Tibial nerve (tissue), 4 donors: Measurements from ENCODE around the gene FAM227B. TPM values are rescaled to one million over a fixed set of nuclear protein-coding genes. Genes with fewer than 3 reads are reported as not detected.

Experiments used
- DNase-seq, 2 donors: peaks; one replicate each; pipeline ENCODE4 v3.0.0-alpha.2; 2019; ENCODE audit warnings: low spot score in 2 of 2
- H3K27ac ChIP-seq, 4 donors: fragments of 200-600 bp; sonication (generic) in 3 of 4; one replicate each; pipeline ENCODE4 v1.5.1; 2017 to 2019; ENCODE audit warnings: mild to moderate bottlenecking in 1 of 4
- H3K27me3 ChIP-seq, 2 donors: fragments of 200-600 bp; sonication (generic) in 1 of 2; one replicate each; pipeline versions ENCODE4 v1.5.1 to v1.6.0; 2017 to 2019
- H3K36me3 ChIP-seq, 3 donors: fragments of 200-600 bp; sonication (generic); one replicate each; pipeline ENCODE4 v1.5.1; 2018 to 2019
- H3K4me1 ChIP-seq, 4 donors: fragments of 200-600 bp; sonication (generic) in 3 of 4; one replicate each; pipeline ENCODE4 v1.5.1; 2017 to 2019
- H3K4me3 ChIP-seq, 4 donors: fragments of 200-600 bp; sonication (generic) in 3 of 4; one replicate each; pipeline ENCODE4 v1.5.1; 2017 to 2019; ENCODE audit warnings: mild to moderate bottlenecking in 1 of 4, moderate library complexity in 1 of 4
- H3K9me3 ChIP-seq, 4 donors: fragments of 200-600 bp; sonication (generic) in 3 of 4; one replicate each; pipeline ENCODE4 v1.5.1; 2017 to 2019
- CTCF ChIP-seq, 5 experiments: fragments of 200-600 bp in 3 of 5; fragments of 450-650 bp in 2 of 5; sonication (generic) in 3 of 5; IDR thresholded peaks; one replicate each; pipeline ENCODE4 v1.5.1; 2016 to 2019; ENCODE audit warnings: antibody characterized with exemption in 5 of 5, mild to moderate bottlenecking in 3 of 5, moderate library complexity in 2 of 5
- EP300 ChIP-seq, 2 donors: sonication (generic); formaldehyde crosslinking; IDR thresholded peaks; one replicate each; pipeline ENCODE4 v1.6.1; 2017; ENCODE audit warnings: antibody characterized with exemption in 2 of 2, mild to moderate bottlenecking in 1 of 2
- POLR2A ChIP-seq, 2 donors: fragments of 450-650 bp; IDR thresholded peaks; one replicate each; pipeline ENCODE4 v1.6.1; 2017; ENCODE audit warnings: antibody characterized with exemption in 2 of 2, mild to moderate bottlenecking in 2 of 2, moderate library complexity in 2 of 2
- WGBS, 2 donors: methylation state at CpG; one replicate each; pipeline ENCODE4 v1.1.5; 2018; 5-methylcytosine and 5-hydroxymethylcytosine counted together
- total RNA-seq, 4 donors: library from RNA; depleted of rRNA; stranded (reverse); fragments of >200 nt; gene quantifications; one replicate each; pipeline ENCODE4 v1.1.0, GENCODE V29; 2016

FAM227B gene
- total RNA-seq, 4 donors from 2014 or later = 2.1 to 14.2 (median 7.7) TPM

- no peak overlapping the region for H3K27ac ChIP-seq
- peaks cover 0 to 31% (median 0%) of the 10 kb centered on the region in 3 donors for H3K36me3 ChIP-seq
- WGBS, 2 donors = 88% methylated on average over 5 of the region's 5 CpGs
- H3K4me3 ChIP-seq = no peak overlapping the region
- peaks cover 0 to 42% (median 13%) of the 10 kb centered on the region in 4 donors for H3K4me1 ChIP-seq
- DNase-seq = no peak
- peaks cover 0 to 16% (median 0%) of the 10 kb centered on the region in 4 donors for H3K9me3 ChIP-seq
- H3K27me3 ChIP-seq = no peaks in the 10 kb centered on the region
- TF ChIP-seq CTCF (IDR thresholded peaks at IDR 0.05) (no peak), POLR2A (IDR thresholded peaks at IDR 0.05) (no peak), EP300 (IDR thresholded peaks at IDR 0.05) (no peak)
Measured at GRCh38 chr15:49625460-49626036, 4.9 kb upstream of the FAM227B start.

- 18 to 27% methylated on average over 2 of the region's 2 CpGs for WGBS, 2 donors
- no peak overlapping the region for H3K4me3 ChIP-seq
- H3K27ac ChIP-seq = peak overlapping the region in 2 of 4 donors; percentile 34 to 95
- no peaks in the 10 kb centered on the region for H3K27me3 ChIP-seq
- no peak for TF ChIP-seq EP300 (IDR thresholded peaks at IDR 0.05)
- TF ChIP-seq CTCF (IDR thresholded peaks at IDR 0.05) = no peak
- no peak for TF ChIP-seq POLR2A (IDR thresholded peaks at IDR 0.05)
- H3K36me3 ChIP-seq = peaks cover 0 to 30% (median 0%) of the 10 kb centered on the region in 3 donors
- peaks cover 0 to 16% (median 0%) of the 10 kb centered on the region in 4 donors for H3K9me3 ChIP-seq
- no peak for DNase-seq
- H3K4me1 ChIP-seq = peaks cover 0 to 47% (median 13%) of the 10 kb centered on the region in 4 donors
Measured at GRCh38 chr15:49624056-49624455, 3.4 kb upstream of the FAM227B start.

- Histone ChIP-seq H3K27ac (peak overlapping the region in 2 of 4 donors; percentile 91 to 95), H3K4me1 (peaks cover 0 to 45% (median 13%) of the 10 kb centered on the region in 4 donors), H3K9me3 (peaks cover 0 to 16% (median 0%) of the 10 kb centered on the region in 4 donors), H3K27me3 (no peaks in the 10 kb centered on the region), H3K36me3 (peaks cover 0 to 29% (median 0%) of the 10 kb centered on the region in 3 donors), H3K4me3 (peak overlapping the region in 1 of 4 donors; percentile 60)
- TF ChIP-seq CTCF (IDR thresholded peaks at IDR 0.05) (no peak), POLR2A (IDR thresholded peaks at IDR 0.05) (no peak), EP300 (IDR thresholded peaks at IDR 0.05) (no peak)
- no peak for DNase-seq
- WGBS, 2 donors = 50 to 52% methylated on average over 3 of the region's 3 CpGs
Measured at GRCh38 chr15:49622561-49622960, 1.9 kb upstream of the FAM227B start.

GRCh38 chr15:49621887-49622286 is 1.3 kb upstream of the FAM227B start:
- no peaks in the 10 kb centered on the region for H3K27me3 ChIP-seq
- peaks cover 0 to 40% (median 13%) of the 10 kb centered on the region in 4 donors for H3K4me1 ChIP-seq
- peak overlapping the region; percentile 54 to 83 (median 70) for H3K4me3 ChIP-seq
- no peak for TF ChIP-seq EP300 (IDR thresholded peaks at IDR 0.05)
- no peak for TF ChIP-seq CTCF (IDR thresholded peaks at IDR 0.05)
- TF ChIP-seq POLR2A (IDR thresholded peaks at IDR 0.05) = no peak
- no peak for DNase-seq
- peak overlapping the region; percentile 89 to 95 (median 92) for H3K27ac ChIP-seq
- WGBS, 2 donors = 8 to 34% methylated on average over 1 of the region's 1 CpG
- H3K9me3 ChIP-seq = peaks cover 0 to 16% (median 0%) of the 10 kb centered on the region in 4 donors
- peaks cover 0 to 23% (median 0%) of the 10 kb centered on the region in 3 donors for H3K36me3 ChIP-seq

- TF ChIP-seq EP300 (IDR thresholded peaks at IDR 0.05) (no peak), POLR2A (IDR thresholded peaks at IDR 0.05) (no peak), CTCF (IDR thresholded peaks at IDR 0.05) (no peak)
- H3K4me1 ChIP-seq = peaks cover 0 to 40% (median 13%) of the 10 kb centered on the region in 4 donors
- no peaks in the 10 kb centered on the region for H3K27me3 ChIP-seq
- no peak for DNase-seq
- WGBS, 2 donors = 10% methylated on average over 8 of the region's 8 CpGs
- peak overlapping the region; percentile 54 to 83 (median 70) for H3K4me3 ChIP-seq
- peaks cover 0 to 16% (median 0%) of the 10 kb centered on the region in 4 donors for H3K9me3 ChIP-seq
- H3K36me3 ChIP-seq = peaks cover 0 to 20% (median 0%) of the 10 kb centered on the region in 3 donors
- peak overlapping the region; percentile 89 to 95 (median 92) for H3K27ac ChIP-seq
Measured at GRCh38 chr15:49621401-49621811, 788 bp upstream of the FAM227B start.
